GM19395 (cell line): ENCODE data around the gene COL20A1.

Source experiments
- ATAC-seq: cut with Tn5 transposase; IDR thresholded peaks from one replicate; pipeline ENCODE4 v1.9.1; 2021; ENCODE audit warnings: mild to moderate bottlenecking, moderate library complexity; ENCODE audit not compliant: unreplicated experiment

The COL20A1 gene

GRCh38 chr20:63277466-63278272 lies 15.3 kb upstream of the COL20A1 start:
- no peak for ATAC-seq

GRCh38 chr20:63278661-63279060 lies 14.3 kb upstream of the COL20A1 start:
- ATAC-seq: no peak

- ATAC-seq: no peak
Observed at GRCh38 chr20:63279931-63280330, 13.1 kb upstream of the COL20A1 start.

DNA sequence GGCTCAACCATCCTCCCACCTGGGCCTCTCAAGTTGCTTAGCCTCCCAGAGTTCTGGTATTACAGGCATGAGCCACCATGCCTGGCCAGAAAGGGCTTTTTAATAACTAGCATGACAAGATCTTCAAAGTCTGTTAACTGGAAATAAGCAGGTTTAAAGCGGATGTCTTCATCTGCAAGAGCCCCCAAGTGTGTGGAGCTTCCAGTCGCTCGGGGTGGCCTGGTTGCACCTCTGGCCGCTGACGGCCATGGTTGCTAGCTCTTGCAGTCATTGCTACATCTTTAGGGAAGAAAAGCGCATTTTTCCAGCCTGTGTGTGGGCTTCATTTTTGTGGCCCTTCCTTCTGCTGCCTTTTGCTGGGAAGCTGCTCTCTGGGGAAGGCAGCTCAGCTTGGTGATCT lies 12.6 kb upstream of the COL20A1 start:
- ATAC-seq: no peak

- ATAC-seq: no peak
Observed at GRCh38 chr20:63280929-63281545, 11.9 kb upstream of the COL20A1 start.

GRCh38 chr20:63281742-63282665 lies 11.0 kb upstream of the COL20A1 start:
- ATAC-seq: no peak

DNA sequence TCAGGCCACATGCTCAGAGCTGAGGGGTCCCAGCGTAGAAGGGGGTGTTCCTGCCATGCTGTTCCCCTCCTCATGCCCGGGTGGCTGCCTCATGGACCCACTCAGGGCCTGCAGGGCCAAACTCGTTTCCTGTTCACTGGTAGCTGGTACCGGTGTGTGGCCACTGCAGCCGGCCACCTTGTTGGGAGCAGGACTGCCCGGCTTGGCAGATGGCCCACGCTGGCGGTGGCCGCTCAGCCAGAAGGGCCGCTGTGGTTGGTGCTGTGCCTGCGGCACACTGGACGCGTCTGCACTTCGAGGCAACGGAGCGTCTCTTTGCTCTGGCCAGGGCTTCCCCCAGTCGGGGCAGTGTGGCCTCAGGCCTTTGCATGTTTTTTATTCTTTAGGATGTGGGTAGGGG lies 10.0 kb upstream of the COL20A1 start:
- ATAC-seq: no peak

DNA sequence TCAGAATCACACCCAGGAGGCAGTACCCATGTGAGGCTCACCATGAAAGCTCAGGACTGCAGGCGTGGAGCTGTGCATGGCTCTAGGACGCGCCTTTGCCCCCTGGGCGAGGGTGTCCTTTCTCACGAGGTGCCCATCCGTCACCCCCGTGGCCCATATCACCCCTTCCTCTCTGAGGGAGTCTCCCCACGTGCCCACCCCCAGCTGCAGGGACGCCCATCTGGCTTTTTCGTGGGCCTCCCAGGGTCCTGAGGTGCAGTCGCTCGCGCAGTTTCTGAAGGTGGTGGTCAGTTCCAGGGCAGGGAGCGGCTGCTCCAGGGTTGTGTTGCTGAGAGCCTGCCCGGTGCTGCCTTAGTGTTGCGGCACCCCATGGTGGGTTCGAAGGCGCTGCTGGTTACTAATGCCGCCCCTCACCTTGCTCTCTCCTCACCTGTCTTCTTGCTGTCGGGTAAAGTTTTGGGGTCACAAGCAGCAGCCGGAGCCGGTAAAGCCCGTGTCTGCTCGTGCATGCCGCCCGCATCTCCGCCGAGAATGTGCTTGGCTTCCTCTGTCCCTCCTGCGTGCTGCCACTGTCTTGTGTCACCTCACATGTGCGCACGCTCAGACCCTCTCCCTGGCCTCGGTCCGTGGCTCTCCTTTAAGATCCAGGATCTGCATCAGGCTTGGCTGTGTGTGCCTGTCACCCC lies 9.4 kb upstream of the COL20A1 start:
- no peak for ATAC-seq

GRCh38 chr20:63284083-63284440 lies 8.9 kb upstream of the COL20A1 start:
- ATAC-seq: no peak

GRCh38 chr20:63284544-63284949 lies 8.4 kb upstream of the COL20A1 start:
- ATAC-seq: no peak

- no peak for ATAC-seq
Observed at GRCh38 chr20:63284981-63285524, 7.9 kb upstream of the COL20A1 start.

GRCh38 chr20:63285636-63286615 lies 7.1 kb upstream of the COL20A1 start:
- ATAC-seq: no peak

- no peak for ATAC-seq
Observed at GRCh38 chr20:63286781-63287696, 5.9 kb upstream of the COL20A1 start.

- no peak for ATAC-seq
Observed at GRCh38 chr20:63287697-63288580, 5.0 kb upstream of the COL20A1 start.

DNA sequence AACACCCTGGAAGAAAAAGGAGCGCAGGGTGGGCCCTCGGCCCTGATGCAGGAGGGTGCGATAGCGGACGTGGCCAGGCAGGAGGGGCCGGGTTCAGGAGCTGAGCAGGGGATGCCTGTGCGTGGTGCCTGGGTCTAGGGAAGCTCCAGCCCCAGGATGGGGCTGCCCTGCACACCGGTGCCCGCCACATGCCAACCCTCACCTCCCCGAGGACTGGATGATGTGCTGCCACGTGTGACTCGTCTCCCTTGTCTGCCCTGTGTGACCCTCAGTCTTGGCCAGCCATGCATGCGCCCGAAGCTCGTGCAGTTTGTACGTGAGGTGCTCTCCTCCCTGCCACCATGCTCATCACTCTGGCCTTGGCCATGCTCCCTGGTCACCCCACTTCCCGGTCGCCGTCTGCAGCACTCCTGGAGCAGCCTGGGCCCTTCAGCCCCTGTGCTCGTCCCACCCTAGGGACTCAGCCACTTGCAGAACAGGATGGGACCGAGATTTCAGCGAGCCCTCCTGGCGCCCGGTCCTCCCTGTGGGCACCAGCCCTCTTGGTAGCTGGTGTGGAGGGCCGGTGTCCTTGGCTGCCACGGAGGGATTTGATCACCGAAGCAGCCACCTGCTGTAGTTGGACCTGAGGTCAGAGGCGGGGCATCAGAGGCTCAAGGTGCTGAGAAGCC lies 4.3 kb upstream of the COL20A1 start:
- ATAC-seq: no peak

- no peak for ATAC-seq
Observed at GRCh38 chr20:63289311-63290135, 3.5 kb upstream of the COL20A1 start.
